Measurements from ENCODE around the gene PSMB3. TPM values are rescaled to one million over a fixed set of nuclear protein-coding genes. Genes with fewer than 3 reads are reported as not detected.

PSMB3 gene
- 203 TPM for polyA plus RNA-seq (2013, experiment 1 of 2)
- polyA plus RNA-seq (2013, experiment 2 of 2) = 206 TPM

- peaks cover 37% of the 10 kb centered on the region in 2 experiments for H3K36me3 ChIP-seq (ENCODE audit: control insufficient read depth in 1 of 2, insufficient read depth in 2 of 2, low read depth in 1 of 2, low read length in 2 of 2)
- H3K23ac ChIP-seq (ENCODE audit: low read length in 2 of 2) = peak within 1 kb of the TSS; percentile 32 to 71
- H2BK12ac ChIP-seq (ENCODE audit: low read length in 2 of 2) = peak within 1 kb of the TSS in 1 of 2 experiments; percentile 47
- peak within 1 kb of the TSS; percentile 87 for H4K91ac ChIP-seq (ENCODE audit: low read length)
- no peaks in the 10 kb centered on the region for H3K9me3 ChIP-seq (ENCODE audit: control insufficient read depth, low read length)
- WGBS = under 1% methylated on average over 44 of the region's 44 CpGs
- peak within 1 kb of the TSS; percentile 95 for H3K9ac ChIP-seq (ENCODE audit: low read length)
- H2BK5ac ChIP-seq (ENCODE audit: low read depth, low read length, poor library complexity, severe bottlenecking) = no peak within 1 kb of the TSS
- H3K27me3 ChIP-seq (ENCODE audit: control insufficient read depth in 1 of 2, insufficient read depth in 1 of 2, low read length in 2 of 2) = no peaks in the 10 kb centered on the region
- peak within 1 kb of the TSS; percentile 66 for H2AFZ ChIP-seq (ENCODE audit: low read depth, low read length)
- H3K27ac ChIP-seq (ENCODE audit: low read length, poor library complexity, severe bottlenecking) = peak within 1 kb of the TSS; percentile 39
- peak within 1 kb of the TSS; percentile 89 for H2BK15ac ChIP-seq (ENCODE audit: low read depth, poor library complexity, severe bottlenecking)
- H3K4me3 ChIP-seq (ENCODE audit: insufficient read depth in 1 of 2, low read depth in 1 of 2, low read length in 2 of 2) = peak within 1 kb of the TSS; percentile 74 to 88
- DNase-seq = peak; percentile 100
- H3K4me2 ChIP-seq (ENCODE audit: low read length, poor library complexity, severe bottlenecking) = peak within 1 kb of the TSS; percentile 96
- peaks cover 29% of the 10 kb centered on the region for H3K4me1 ChIP-seq (ENCODE audit: control insufficient read depth, insufficient read depth, low read depth, low read length)
- peak within 1 kb of the TSS in 1 of 2 experiments; percentile 35 for H3K14ac ChIP-seq (ENCODE audit: low read length in 2 of 2)
- peak within 1 kb of the TSS; percentile 54 to 96 for H3K18ac ChIP-seq (ENCODE audit: low read depth in 1 of 2, low read length in 2 of 2)
- H4K8ac ChIP-seq (ENCODE audit: low read length) = peak within 1 kb of the TSS; percentile 94
- no peak within 1 kb of the TSS for H2AK5ac ChIP-seq (ENCODE audit: low read length, severe bottlenecking)
- H3K79me1 ChIP-seq (replicated peaks; ENCODE audit: low read length, poor library complexity, severe bottlenecking) = peaks cover 15% of the 10 kb centered on the region
- peak within 1 kb of the TSS; percentile 63 to 86 for H3K4ac ChIP-seq (ENCODE audit: low read depth in 1 of 2, low read length in 2 of 2)
- H2BK120ac ChIP-seq (ENCODE audit: low read depth, low read length) = no peak within 1 kb of the TSS
Measured at GRCh38 chr17:38752308-38753070, at the start of gene PSMB3. Gene PSMB3, plus strand, starts transcription at chr17:38752741. Its CDS starts 86 bp downstream, at chr17:38752827.

- Histone ChIP-seq H2BK12ac (ENCODE audit: low read length in 2 of 2) (peak overlapping the region in 1 of 2 experiments; percentile 60), H2BK15ac (ENCODE audit: low read depth, poor library complexity, severe bottlenecking) (peak overlapping the region; percentile 88), H3K36me3 (ENCODE audit: control insufficient read depth in 1 of 2, insufficient read depth in 2 of 2, low read depth in 1 of 2, low read length in 2 of 2) (peaks cover 9 to 10% of the 10 kb centered on the region in 2 experiments), H3K23ac (ENCODE audit: low read length in 2 of 2) (peak overlapping the region in 1 of 2 experiments; percentile 84), H3K79me1 (replicated peaks; ENCODE audit: low read length, poor library complexity, severe bottlenecking) (peaks cover 22% of the 10 kb centered on the region), H4K8ac (ENCODE audit: low read length) (peak overlapping the region; percentile 63), H2AFZ (ENCODE audit: low read depth, low read length) (no peak overlapping the region), H3K4me2 (ENCODE audit: low read length, poor library complexity, severe bottlenecking) (peak overlapping the region; percentile 84), H2BK5ac (ENCODE audit: low read depth, low read length, poor library complexity, severe bottlenecking) (no peak overlapping the region), H3K27ac (ENCODE audit: low read length, poor library complexity, severe bottlenecking) (no peak overlapping the region), H2BK120ac (ENCODE audit: low read depth, low read length) (no peak overlapping the region), H3K4me1 (ENCODE audit: control insufficient read depth, insufficient read depth, low read depth, low read length) (peaks cover 44% of the 10 kb centered on the region), H3K27me3 (ENCODE audit: control insufficient read depth in 1 of 2, insufficient read depth in 1 of 2, low read length in 2 of 2) (peaks cover 0 to 11% of the 10 kb centered on the region in 2 experiments), H3K4me3 (ENCODE audit: insufficient read depth in 1 of 2, low read depth in 1 of 2, low read length in 2 of 2) (peak overlapping the region; percentile 68 to 90), H3K9ac (ENCODE audit: low read length) (peak overlapping the region; percentile 90), H3K14ac (ENCODE audit: low read length in 2 of 2) (no peak overlapping the region), H3K9me3 (ENCODE audit: control insufficient read depth, low read length) (no peaks in the 10 kb centered on the region), H2AK5ac (ENCODE audit: low read length, severe bottlenecking) (peak overlapping the region; percentile 44), H3K18ac (ENCODE audit: low read depth in 1 of 2, low read length in 2 of 2) (peak overlapping the region in 1 of 2 experiments; percentile 66), H3K4ac (ENCODE audit: low read depth in 1 of 2, low read length in 2 of 2) (peak overlapping the region in 1 of 2 experiments; percentile 69), H4K91ac (ENCODE audit: low read length) (no peak overlapping the region)
- DNase-seq = peak; percentile 8
- WGBS = 5% methylated on average over 55 of the region's 55 CpGs
Measured at GRCh38 chr17:38702916-38703741, 49.4 kb upstream of the PSMB3 start.

- H2AK5ac ChIP-seq (ENCODE audit: low read length, severe bottlenecking) = peak overlapping the region; percentile 5
- H2BK12ac ChIP-seq (ENCODE audit: low read length in 2 of 2) = peak overlapping the region in 1 of 2 experiments; percentile 60
- peak overlapping the region; percentile 90 for H4K91ac ChIP-seq (ENCODE audit: low read length)
- H3K4me1 ChIP-seq (ENCODE audit: control insufficient read depth, insufficient read depth, low read depth, low read length) = peaks cover 46% of the 10 kb centered on the region
- H3K9me3 ChIP-seq (ENCODE audit: control insufficient read depth, low read length) = no peaks in the 10 kb centered on the region
- H3K27me3 ChIP-seq (ENCODE audit: control insufficient read depth in 1 of 2, insufficient read depth in 1 of 2, low read length in 2 of 2) = peaks cover 0 to 7% of the 10 kb centered on the region in 2 experiments
- peak overlapping the region; percentile 90 for H4K8ac ChIP-seq (ENCODE audit: low read length)
- peak overlapping the region in 1 of 2 experiments; percentile 84 for H3K23ac ChIP-seq (ENCODE audit: low read length in 2 of 2)
- H3K9ac ChIP-seq (ENCODE audit: low read length) = peak overlapping the region; percentile 90
- peak overlapping the region; percentile 88 for H2BK15ac ChIP-seq (ENCODE audit: low read depth, poor library complexity, severe bottlenecking)
- peak; percentile 41 for DNase-seq
- 1% methylated on average over 42 of the region's 50 CpGs for WGBS
- peak overlapping the region; percentile 71 to 91 for H3K18ac ChIP-seq (ENCODE audit: low read depth in 1 of 2, low read length in 2 of 2)
- H3K4me2 ChIP-seq (ENCODE audit: low read length, poor library complexity, severe bottlenecking) = peak overlapping the region; percentile 84
- peak overlapping the region; percentile 67 for H2AFZ ChIP-seq (ENCODE audit: low read depth, low read length)
- peak overlapping the region; percentile 78 to 90 for H3K4me3 ChIP-seq (ENCODE audit: insufficient read depth in 1 of 2, low read depth in 1 of 2, low read length in 2 of 2)
- H3K14ac ChIP-seq (ENCODE audit: low read length in 2 of 2) = peak overlapping the region in 1 of 2 experiments; percentile 2
- H3K4ac ChIP-seq (ENCODE audit: low read depth in 1 of 2, low read length in 2 of 2) = peak overlapping the region; percentile 42 to 91
- H2BK120ac ChIP-seq (ENCODE audit: low read depth, low read length) = peak overlapping the region; percentile 80
- H3K79me1 ChIP-seq (replicated peaks; ENCODE audit: low read length, poor library complexity, severe bottlenecking) = peaks cover 26% of the 10 kb centered on the region
- no peak overlapping the region for H3K27ac ChIP-seq (ENCODE audit: low read length, poor library complexity, severe bottlenecking)
- H2BK5ac ChIP-seq (ENCODE audit: low read depth, low read length, poor library complexity, severe bottlenecking) = no peak overlapping the region
- peaks cover 11 to 15% of the 10 kb centered on the region in 2 experiments for H3K36me3 ChIP-seq (ENCODE audit: control insufficient read depth in 1 of 2, insufficient read depth in 2 of 2, low read depth in 1 of 2, low read length in 2 of 2)
Measured at GRCh38 chr17:38703742-38704605, 48.6 kb upstream of the PSMB3 start.

Data from mesenchymal stem cell (in vitro differentiated cells and primary cell).